Right atrium auricular region (tissue), 2 donors: ENCODE measurements around the gene ZBTB7A. TPM values are rescaled to one million over a fixed set of nuclear protein-coding genes. Genes with fewer than 3 reads are reported as not detected.

ENCODE experiments used
- DNase-seq: peaks from one replicate; pipeline ENCODE4 v3.0.0-alpha.2; 2019; ENCODE audit warnings: low spot score
- H3K27ac ChIP-seq, 2 donors: fragments of 200-600 bp; sonication (generic); 1 replicate in 1 of 2; 2 replicates in 1 of 2; pipeline ENCODE4 v1.5.1; 2016 to 2019
- H3K27me3 ChIP-seq, 2 donors: fragments of 200-600 bp; sonication (generic); one replicate each; pipeline versions ENCODE4 v1.5.1 to v1.6.0; 2017 to 2019
- H3K36me3 ChIP-seq: fragments of 200-600 bp; sonication (generic); one replicate; pipeline ENCODE4 v1.5.1; 2016
- H3K4me1 ChIP-seq, 2 donors: fragments of 200-600 bp; sonication (generic); one replicate each; pipeline versions ENCODE4 v1.5.1 to v1.6.0; 2017 to 2019
- H3K4me3 ChIP-seq, 2 donors: fragments of 200-600 bp; sonication (generic); 1 replicate in 1 of 2; 2 replicates in 1 of 2; pipeline ENCODE4 v1.5.1; 2017 to 2019; ENCODE audit warnings: mild to moderate bottlenecking in 1 of 2, moderate library complexity in 1 of 2
- H3K9me3 ChIP-seq, 2 donors: fragments of 200-600 bp; sonication (generic); one replicate each; pipeline ENCODE4 v1.5.1; 2019
- CTCF ChIP-seq, 2 donors: fragments of 200-600 bp; sonication (generic); IDR thresholded peaks; one replicate each; pipeline ENCODE4 v1.5.1; 2019; ENCODE audit warnings: antibody characterized with exemption in 2 of 2
- total RNA-seq, 2 donors: library from RNA; depleted of rRNA; stranded (reverse); fragments of >200 nt; gene quantifications; one replicate each; pipeline ENCODE4 v1.1.0, GENCODE V29; 2016

The ZBTB7A gene
- total RNA-seq, 2 donors from 2014 or later = 33.8 to 50.0 TPM

GRCh38 chr19:4080473-4080872, 13.8 kb upstream of the ZBTB7A start:
- H3K4me1 ChIP-seq = peaks cover 0 to 27% of the 10 kb centered on the region in 2 donors
- no peaks in the 10 kb centered on the region for H3K9me3 ChIP-seq
- H3K36me3 ChIP-seq = no peaks in the 10 kb centered on the region
- TF ChIP-seq CTCF (IDR thresholded peaks at IDR 0.05) = no peak
- no peaks in the 10 kb centered on the region for H3K27me3 ChIP-seq
- H3K4me3 ChIP-seq = no peak overlapping the region
- no peak overlapping the region for H3K27ac ChIP-seq
- no peak for DNase-seq

- H3K9me3 ChIP-seq = no peaks in the 10 kb centered on the region
- no peaks in the 10 kb centered on the region for H3K36me3 ChIP-seq
- peaks cover 0 to 17% of the 10 kb centered on the region in 2 donors for H3K4me1 ChIP-seq
- DNase-seq = no peak
- peak overlapping the region; percentile 73 to 81 for H3K27ac ChIP-seq
- H3K4me3 ChIP-seq = peak overlapping the region; percentile 43 to 64
- TF ChIP-seq CTCF (IDR thresholded peaks at IDR 0.05) = no peak
- H3K27me3 ChIP-seq = no peaks in the 10 kb centered on the region
Measured at GRCh38 chr19:4077800-4078684, 11.3 kb upstream of the ZBTB7A start.

- no peak overlapping the region for H3K4me3 ChIP-seq
- H3K9me3 ChIP-seq = no peaks in the 10 kb centered on the region
- no peak overlapping the region for H3K27ac ChIP-seq
- peaks cover 0 to 17% of the 10 kb centered on the region in 2 donors for H3K4me1 ChIP-seq
- TF ChIP-seq CTCF (IDR thresholded peaks at IDR 0.05) = no peak
- no peak for DNase-seq
- H3K27me3 ChIP-seq = no peaks in the 10 kb centered on the region
- no peaks in the 10 kb centered on the region for H3K36me3 ChIP-seq
Measured at GRCh38 chr19:4077007-4077374, 10.3 kb upstream of the ZBTB7A start.

- Histone ChIP-seq H3K4me1 (peaks cover 0 to 17% of the 10 kb centered on the region in 2 donors), H3K36me3 (no peaks in the 10 kb centered on the region), H3K4me3 (no peak overlapping the region), H3K27me3 (no peaks in the 10 kb centered on the region), H3K9me3 (no peaks in the 10 kb centered on the region), H3K27ac (no peak overlapping the region)
- TF ChIP-seq CTCF (IDR thresholded peaks at IDR 0.05) = no peak
- no peak for DNase-seq
Measured at GRCh38 chr19:4075373-4075772, 8.7 kb upstream of the ZBTB7A start.

GRCh38 chr19:4071610-4072009, 4.9 kb upstream of the ZBTB7A start:
- Histone ChIP-seq H3K4me3 (no peak overlapping the region), H3K9me3 (no peaks in the 10 kb centered on the region), H3K36me3 (no peaks in the 10 kb centered on the region), H3K27me3 (no peaks in the 10 kb centered on the region), H3K27ac (no peak overlapping the region), H3K4me1 (peaks cover 0 to 11% of the 10 kb centered on the region in 2 donors)
- no peak for TF ChIP-seq CTCF (IDR thresholded peaks at IDR 0.05)
- DNase-seq = no peak
